Caki2 (cell line): ENCODE results near the gene MPDU1. TPM values are rescaled to one million over a fixed set of nuclear protein-coding genes. Genes with fewer than 3 reads are reported as not detected.

Experiments used
- DNase-seq: peaks from one replicate; pipeline ENCODE4 v3.0.0-alpha.2; 2015; ENCODE audit warnings: low read depth
- in situ Hi-C: cut with HindIII; loops from 2 replicates; pipeline ENCODE4 v1.10.0; 2016; ENCODE audit warnings: low sequenced_read_pairs, low pct_unique_long_range_greater_than_20kb, mixed read lengths
- total RNA-seq: library from RNA; depleted of rRNA; stranded (reverse); fragments of >200 nt; shearing (Covaris generic); gene quantifications from 2 replicates; pipeline ENCODE4 v1.2.3, GENCODE V29; 2014; ENCODE audit warnings: low replicate concordance

Gene MPDU1
- total RNA-seq, 1 experiment from 2014 or later, result 96.4 TPM

- no peak for DNase-seq
- in situ Hi-C loops, result no loop called here
Observed at GRCh38 chr17:7577327-7578199, 6.1 kb upstream of the MPDU1 start.

DNA sequence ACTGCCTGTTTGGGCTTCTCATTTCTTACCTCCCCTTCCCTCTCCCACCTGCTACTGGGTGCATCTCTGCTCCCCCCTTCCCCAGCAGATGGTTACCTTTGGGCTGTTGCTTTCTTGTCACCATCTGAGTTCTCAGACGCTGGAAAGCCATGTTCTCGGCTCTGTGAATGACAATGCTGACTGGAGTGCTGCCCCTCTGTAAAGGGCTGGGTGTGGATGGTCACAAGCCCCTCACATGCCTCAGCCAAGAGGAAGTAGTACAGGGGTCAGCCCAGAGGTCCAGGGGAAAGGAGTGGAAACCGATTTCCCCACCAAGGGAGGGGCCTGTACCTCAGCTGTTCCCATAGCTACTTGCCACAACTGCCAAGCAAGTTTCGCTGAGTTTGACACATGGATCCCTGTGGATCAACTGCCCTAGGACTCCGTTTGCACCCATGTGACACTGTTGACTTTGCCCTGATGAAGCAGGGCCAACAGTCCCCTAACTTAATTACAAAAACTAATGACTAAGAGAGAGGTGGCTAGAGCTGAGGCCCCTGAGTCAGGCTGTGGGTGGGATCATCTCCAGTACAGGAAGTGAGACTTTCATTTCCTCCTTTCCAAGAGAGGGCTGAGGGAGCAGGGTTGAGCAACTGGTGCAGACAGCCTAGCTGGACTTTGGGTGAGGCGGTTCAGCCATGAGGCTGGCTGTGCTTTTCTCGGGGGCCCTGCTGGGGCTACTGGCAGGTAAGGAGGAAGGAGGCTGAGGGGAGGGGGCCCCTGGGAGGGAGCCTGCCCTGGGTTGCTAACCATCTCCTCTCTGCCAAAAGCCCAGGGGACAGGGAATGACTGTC is 4.4 kb upstream of the MPDU1 start, which contains the start of gene CD68:
Gene CD68, plus strand, starts transcription at position 638 of the 833 bp plus-strand sequence. Its CDS starts 40 bp downstream, at position 678.
- DNase-seq, result peak; percentile 94
- in situ Hi-C loops, result no loop called here

GRCh38 chr17:7579834-7580603 is 3.6 kb upstream of the MPDU1 start:
- in situ Hi-C loops, result no loop called here
- DNase-seq, result no peak

DNA sequence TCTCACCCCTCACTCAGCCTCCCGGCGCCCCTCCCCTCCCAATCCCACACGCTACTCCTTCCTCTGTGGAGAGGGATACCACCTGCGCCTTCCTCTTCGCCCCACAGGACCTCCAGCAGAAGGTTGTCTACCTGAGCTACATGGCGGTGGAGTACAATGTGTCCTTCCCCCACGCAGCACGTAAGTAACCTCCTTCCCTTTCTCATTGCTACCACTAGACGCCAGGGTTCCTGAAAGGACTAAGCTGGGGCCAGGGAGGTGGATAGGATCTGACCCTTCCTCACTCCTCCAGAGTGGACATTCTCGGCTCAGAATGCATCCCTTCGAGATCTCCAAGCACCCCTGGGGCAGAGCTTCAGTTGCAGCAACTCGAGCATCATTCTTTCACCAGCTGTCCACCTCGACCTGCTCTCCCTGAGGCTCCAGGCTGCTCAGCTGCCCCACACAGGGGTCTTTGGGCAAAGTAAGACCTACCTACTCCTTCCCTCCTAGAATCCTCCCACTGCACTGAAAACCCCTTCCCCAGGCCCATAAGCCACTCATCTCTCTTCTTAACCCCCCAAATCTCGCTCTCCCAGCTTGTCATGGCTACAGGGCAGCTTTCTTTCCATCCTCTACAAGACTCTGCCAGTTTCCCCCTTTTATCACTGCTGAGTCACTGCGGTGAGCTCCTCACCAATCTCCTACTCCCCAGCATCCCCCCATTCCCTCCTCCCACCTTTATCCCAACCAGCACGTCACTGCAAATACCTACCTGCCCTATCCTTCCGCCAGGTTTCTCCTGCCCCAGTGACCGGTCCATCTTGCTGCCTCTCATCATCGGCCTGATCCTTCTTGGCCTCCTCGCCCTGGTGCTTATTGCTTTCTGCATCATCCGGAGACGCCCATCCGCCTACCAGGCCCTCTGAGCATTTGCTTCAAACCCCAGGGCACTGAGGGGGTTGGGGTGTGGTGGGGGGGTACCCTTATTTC is 2.8 kb upstream of the MPDU1 start:
- in situ Hi-C loops, result no loop called here
- no peak for DNase-seq

- in situ Hi-C loops, result no loop called here
- no peak for DNase-seq
Observed at GRCh38 chr17:7582396-7583252, 1.0 kb upstream of the MPDU1 start.

- DNase-seq, result no peak
- in situ Hi-C loops, result no loop called here
Observed at GRCh38 chr17:7586673-7587419, 3.2 kb downstream of the MPDU1 start.

- in situ Hi-C loops, result no loop called here
- DNase-seq, result no peak
Observed at GRCh38 chr17:7587420-7588151, 3.9 kb downstream of the MPDU1 start.

GRCh38 chr17:7588553-7589203 is 5.0 kb downstream of the MPDU1 start:
- in situ Hi-C loops, result no loop called here
- no peak for DNase-seq

GRCh38 chr17:7589204-7589868 is 5.7 kb downstream of the MPDU1 start:
- in situ Hi-C loops, result no loop called here

DNA sequence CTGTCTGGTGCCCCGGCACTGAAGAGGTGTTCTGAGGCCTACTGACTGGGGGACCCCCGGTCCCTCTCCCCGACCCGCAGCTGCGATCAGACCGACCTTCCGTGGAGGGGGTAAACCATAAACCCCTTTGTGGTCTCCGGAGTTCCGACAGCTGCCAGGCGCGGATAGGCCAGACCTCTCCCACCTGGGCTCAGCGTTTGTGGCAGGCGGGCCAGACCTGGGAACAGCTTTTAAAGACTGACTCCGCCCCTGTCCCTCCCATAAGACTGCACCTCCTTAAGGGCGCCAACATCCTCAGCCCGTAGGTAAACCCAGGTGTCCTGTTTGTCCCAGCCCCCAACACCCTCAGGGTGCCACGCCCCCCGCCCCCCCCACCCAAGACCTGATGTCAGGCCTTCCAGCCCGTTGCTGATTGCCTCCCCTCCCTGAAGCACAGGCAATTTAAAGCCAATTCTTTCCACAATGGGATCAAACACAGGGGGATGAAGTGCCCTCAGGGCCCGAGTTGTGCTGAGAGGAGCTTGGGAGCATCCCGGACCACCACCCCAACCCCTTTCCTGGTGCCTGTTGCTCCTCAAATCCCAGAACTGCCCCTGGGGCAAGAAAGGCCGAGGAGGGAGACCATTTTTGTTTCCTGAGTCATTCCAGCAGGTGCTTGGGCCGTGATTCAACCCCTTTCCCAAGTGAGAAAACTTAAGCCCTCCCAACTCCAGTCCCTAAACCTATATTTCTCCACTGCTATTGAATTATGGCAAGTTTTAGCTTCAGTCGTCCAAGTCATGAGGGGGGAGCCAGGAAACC is 6.4 kb downstream of the MPDU1 start, which contains the start of gene SOX15:
Gene SOX15, minus strand, starts transcription at position 204 of the 801 bp plus-strand sequence. CDS start 418 bp downstream, outside the sequence.
- in situ Hi-C loops, result no loop called here
- DNase-seq, result no peak

More at GRCh38 chr17:7589204-7589868, 5.7 kb downstream of the MPDU1 start:
- DNase-seq, result no peak

DNA sequence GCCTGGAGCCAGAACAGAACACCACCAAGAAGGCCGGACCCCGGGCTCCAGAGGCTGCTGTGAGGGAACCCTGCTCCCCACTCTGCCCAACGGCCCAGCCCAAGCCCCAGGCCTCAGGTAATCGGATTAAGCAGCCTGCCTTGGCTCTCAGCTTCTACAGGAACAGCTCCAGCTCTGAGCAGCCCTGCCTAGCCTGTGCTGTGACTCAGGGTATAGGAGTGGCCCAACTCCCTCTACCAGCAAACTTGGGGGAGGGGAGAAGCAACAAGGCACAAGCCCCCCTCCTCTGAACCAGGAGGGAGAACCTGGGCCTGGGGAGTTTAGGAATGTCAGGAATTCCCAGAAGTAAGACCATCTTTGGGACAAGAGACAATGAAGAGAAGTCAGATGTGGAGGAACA is 7.1 kb downstream of the MPDU1 start:
- in situ Hi-C loops, result no loop called here
- no peak for DNase-seq

DNA sequence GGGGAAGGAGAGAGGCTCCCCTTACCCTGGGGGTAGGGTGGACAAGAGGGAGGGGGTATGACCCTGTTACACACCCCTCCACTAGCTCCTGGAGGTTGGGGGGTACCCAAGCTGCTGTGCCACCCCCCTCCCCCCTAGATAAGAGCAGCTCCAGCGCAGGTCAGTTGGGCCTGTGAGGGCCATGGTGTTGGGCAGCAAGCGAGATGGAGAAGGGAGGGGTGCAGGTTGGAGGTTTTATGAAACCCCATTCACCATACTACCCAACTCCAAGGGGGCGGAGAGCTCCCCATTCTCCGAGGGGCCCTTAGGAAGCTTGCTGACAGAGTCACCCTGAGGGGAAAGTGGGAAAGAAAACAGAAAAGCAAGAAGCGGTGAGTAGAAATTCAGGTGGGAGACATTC is 7.9 kb downstream of the MPDU1 start:
- no peak for DNase-seq
- in situ Hi-C loops, result no loop called here

- in situ Hi-C loops, result no loop called here
- DNase-seq, result no peak
Observed at GRCh38 chr17:7592422-7593021, 8.9 kb downstream of the MPDU1 start.
